ENCODE data around the gene VWC2.

VWC2 gene

GRCh38 chr7:49775065-49775948, 1.9 kb downstream of the VWC2 start:
- Mint-ChIP-seq H3K27ac (no peak overlapping the region), H3K27me3 (peaks cover 39% of the 10 kb centered on the region), H3K4me1 (peaks cover 8% of the 10 kb centered on the region), H3K9me3 (no peaks in the 10 kb centered on the region), H3K36me3 (no peaks in the 10 kb centered on the region), H3K4me3 (no peak overlapping the region)

GRCh38 chr7:49775949-49776443, 2.6 kb downstream of the VWC2 start:
- Mint-ChIP-seq H3K9me3 (no peaks in the 10 kb centered on the region), H3K36me3 (no peaks in the 10 kb centered on the region), H3K27me3 (peaks cover 38% of the 10 kb centered on the region), H3K4me3 (no peak overlapping the region), H3K4me1 (peaks cover 8% of the 10 kb centered on the region), H3K27ac (no peak overlapping the region)

DNA sequence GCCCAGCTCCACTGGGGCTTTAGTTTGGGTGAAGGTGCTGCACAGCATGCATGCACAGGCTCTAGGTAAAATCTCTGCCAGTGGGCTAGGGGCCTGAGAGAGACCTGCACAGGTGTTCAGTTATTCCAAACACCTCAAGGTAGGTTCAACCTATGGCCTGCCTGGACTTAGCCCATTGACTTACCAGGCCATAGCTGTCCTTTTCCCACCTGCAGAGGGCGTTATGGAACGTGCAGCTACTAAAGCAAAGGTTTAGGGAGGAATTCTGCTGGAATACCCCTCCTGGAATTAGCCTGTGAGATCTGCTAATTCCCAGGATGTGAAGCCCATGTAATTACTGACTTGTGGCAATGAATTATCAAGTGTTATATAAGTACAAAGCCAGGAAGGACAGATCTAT, 3.6 kb downstream of the VWC2 start:
- no peak overlapping the region for H3K4me3 Mint-ChIP-seq
- peaks cover 35% of the 10 kb centered on the region for H3K27me3 Mint-ChIP-seq
- no peaks in the 10 kb centered on the region for H3K36me3 Mint-ChIP-seq
- H3K4me1 Mint-ChIP-seq = peaks cover 8% of the 10 kb centered on the region
- H3K9me3 Mint-ChIP-seq = peaks cover 7% of the 10 kb centered on the region
- no peak overlapping the region for H3K27ac Mint-ChIP-seq

DNA sequence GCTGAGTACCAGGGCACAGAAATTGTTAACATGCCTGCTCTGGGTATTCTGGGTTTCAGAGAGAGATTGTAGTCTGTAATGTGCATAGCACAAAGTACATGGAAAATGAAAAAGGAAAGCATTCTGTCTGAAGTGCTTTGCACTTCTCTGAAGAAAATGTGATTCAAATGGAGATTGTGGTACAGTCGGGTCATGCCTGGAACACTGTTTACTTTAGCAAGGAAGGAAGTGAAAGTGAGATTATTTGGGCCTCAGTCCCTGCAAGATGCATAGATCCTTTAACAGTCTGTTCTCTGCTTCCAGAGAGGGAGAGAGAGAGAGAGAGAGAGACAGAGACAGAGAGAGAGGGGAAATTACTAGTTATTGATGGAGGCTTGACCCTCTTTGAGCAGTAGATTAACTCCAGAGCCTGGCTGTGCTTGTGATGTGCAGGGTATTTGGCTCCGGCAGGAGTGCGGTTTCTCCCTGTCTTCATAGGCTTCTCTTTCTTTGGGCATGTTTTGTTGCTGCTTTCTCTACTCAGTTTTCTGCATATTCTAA, 5.4 kb downstream of the VWC2 start:
- peaks cover 3% of the 10 kb centered on the region for H3K4me1 Mint-ChIP-seq
- no peak overlapping the region for H3K27ac Mint-ChIP-seq
- peaks cover 7% of the 10 kb centered on the region for H3K9me3 Mint-ChIP-seq
- H3K4me3 Mint-ChIP-seq = no peak overlapping the region
- peaks cover 28% of the 10 kb centered on the region for H3K27me3 Mint-ChIP-seq
- H3K36me3 Mint-ChIP-seq = no peaks in the 10 kb centered on the region

- Mint-ChIP-seq H3K4me3 (no peak overlapping the region), H3K27me3 (peaks cover 22% of the 10 kb centered on the region), H3K36me3 (no peaks in the 10 kb centered on the region), H3K27ac (no peak overlapping the region), H3K4me1 (peaks cover 3% of the 10 kb centered on the region), H3K9me3 (peaks cover 7% of the 10 kb centered on the region)
These were observed 7.5 kb downstream of the VWC2 start for GRCh38 chr7:49780953-49781352.

GRCh38 chr7:49781996-49782395, 8.6 kb downstream of the VWC2 start:
- Mint-ChIP-seq H3K27me3 (peaks cover 15% of the 10 kb centered on the region), H3K4me1 (no peaks in the 10 kb centered on the region), H3K36me3 (no peaks in the 10 kb centered on the region), H3K27ac (no peak overlapping the region), H3K9me3 (peaks cover 7% of the 10 kb centered on the region), H3K4me3 (no peak overlapping the region)

DNA sequence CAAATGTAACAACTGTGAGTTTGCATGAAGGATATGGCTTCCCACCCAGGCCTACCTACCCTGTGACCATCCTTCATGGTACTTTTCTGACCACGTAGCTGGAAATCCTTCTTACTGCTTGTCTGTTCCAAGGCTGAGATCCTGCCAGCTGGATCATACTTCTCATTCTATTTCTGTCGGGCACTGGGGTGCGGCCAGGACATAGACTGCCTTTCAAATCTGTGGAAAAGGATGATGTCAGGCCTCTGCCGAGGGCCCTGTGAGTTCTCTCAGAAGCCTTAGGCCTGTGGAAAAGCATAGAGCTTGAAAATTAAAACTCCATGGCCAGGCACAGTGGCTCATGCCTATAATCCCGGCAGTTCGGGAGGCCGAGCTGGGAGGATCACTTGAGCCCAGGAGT, 10.0 kb downstream of the VWC2 start:
- no peaks in the 10 kb centered on the region for H3K36me3 Mint-ChIP-seq
- H3K4me3 Mint-ChIP-seq = no peak overlapping the region
- H3K27ac Mint-ChIP-seq = no peak overlapping the region
- H3K27me3 Mint-ChIP-seq = peaks cover 10% of the 10 kb centered on the region
- H3K4me1 Mint-ChIP-seq = no peaks in the 10 kb centered on the region
- peaks cover 7% of the 10 kb centered on the region for H3K9me3 Mint-ChIP-seq

GRCh38 chr7:49787980-49788379, 14.5 kb downstream of the VWC2 start:
- Mint-ChIP-seq H3K9me3 (no peaks in the 10 kb centered on the region), H3K27me3 (no peaks in the 10 kb centered on the region), H3K4me3 (no peak overlapping the region), H3K4me1 (no peaks in the 10 kb centered on the region), H3K36me3 (no peaks in the 10 kb centered on the region), H3K27ac (no peak overlapping the region)

DNA sequence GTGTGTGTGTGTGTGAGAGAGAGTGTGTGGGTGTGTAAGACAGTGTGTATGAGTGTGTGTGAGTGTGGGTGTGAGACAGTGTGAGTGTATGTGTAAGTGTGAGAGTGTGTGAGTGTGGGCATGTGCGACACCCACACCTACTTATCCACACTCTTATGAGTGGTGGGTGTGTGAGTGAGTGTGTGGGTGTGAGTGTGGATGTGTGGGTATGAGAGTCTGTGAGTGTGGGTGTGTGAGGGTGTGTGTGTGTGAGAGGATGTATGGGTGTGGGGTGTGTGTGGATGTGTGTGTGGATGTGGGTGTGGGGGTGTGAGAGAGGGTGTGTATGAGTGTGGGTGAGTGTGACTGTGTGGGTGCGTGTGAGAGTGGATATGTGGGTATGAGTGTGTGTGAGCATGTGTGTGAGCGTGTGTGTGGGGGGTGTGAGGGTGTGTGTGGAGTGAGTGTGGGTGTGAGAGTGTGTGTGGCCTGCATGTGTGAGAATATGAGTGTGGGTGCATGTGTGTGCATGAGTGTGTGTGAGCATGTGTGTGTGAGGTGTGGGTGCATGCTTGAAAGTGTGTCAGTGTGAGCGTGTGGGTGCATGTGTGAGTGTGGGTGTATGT, 15.1 kb downstream of the VWC2 start:
- H3K27ac Mint-ChIP-seq = no peak overlapping the region
- no peaks in the 10 kb centered on the region for H3K9me3 Mint-ChIP-seq
- H3K4me3 Mint-ChIP-seq = no peak overlapping the region

DNA sequence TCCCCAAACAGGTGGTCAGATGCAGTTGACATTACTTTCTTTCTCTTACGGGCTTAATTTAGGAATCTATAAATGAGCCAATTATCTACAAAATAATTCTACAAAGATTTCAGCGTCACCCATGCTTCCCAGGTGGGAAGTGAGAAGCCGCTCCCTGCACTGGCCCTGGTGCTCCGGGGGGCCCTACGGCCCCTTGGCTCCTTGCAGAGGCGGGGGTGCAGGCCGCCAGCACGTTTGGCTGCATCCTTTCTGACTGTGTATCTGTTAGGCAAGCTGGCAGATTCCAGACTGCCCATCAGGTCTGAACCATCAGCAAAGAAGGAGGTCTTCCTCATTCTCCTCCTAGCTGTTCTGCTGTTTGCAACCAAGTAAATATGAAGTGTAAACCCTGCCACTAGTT, 16.3 kb downstream of the VWC2 start:
- H3K9me3 Mint-ChIP-seq = no peaks in the 10 kb centered on the region
- no peak overlapping the region for H3K27ac Mint-ChIP-seq
- H3K36me3 Mint-ChIP-seq = no peaks in the 10 kb centered on the region
- no peaks in the 10 kb centered on the region for H3K4me1 Mint-ChIP-seq
- H3K4me3 Mint-ChIP-seq = no peak overlapping the region
- H3K27me3 Mint-ChIP-seq = no peaks in the 10 kb centered on the region

More for the DNA sequence above, 15.1 kb downstream of the VWC2 start:
- Mint-ChIP-seq H3K4me1 (no peaks in the 10 kb centered on the region), H3K27me3 (no peaks in the 10 kb centered on the region), H3K36me3 (no peaks in the 10 kb centered on the region)

GRCh38 chr7:49790209-49790608, 16.8 kb downstream of the VWC2 start:
- Mint-ChIP-seq H3K9me3 (no peaks in the 10 kb centered on the region), H3K4me3 (no peak overlapping the region), H3K27me3 (no peaks in the 10 kb centered on the region), H3K27ac (no peak overlapping the region), H3K4me1 (no peaks in the 10 kb centered on the region), H3K36me3 (no peaks in the 10 kb centered on the region)

DNA sequence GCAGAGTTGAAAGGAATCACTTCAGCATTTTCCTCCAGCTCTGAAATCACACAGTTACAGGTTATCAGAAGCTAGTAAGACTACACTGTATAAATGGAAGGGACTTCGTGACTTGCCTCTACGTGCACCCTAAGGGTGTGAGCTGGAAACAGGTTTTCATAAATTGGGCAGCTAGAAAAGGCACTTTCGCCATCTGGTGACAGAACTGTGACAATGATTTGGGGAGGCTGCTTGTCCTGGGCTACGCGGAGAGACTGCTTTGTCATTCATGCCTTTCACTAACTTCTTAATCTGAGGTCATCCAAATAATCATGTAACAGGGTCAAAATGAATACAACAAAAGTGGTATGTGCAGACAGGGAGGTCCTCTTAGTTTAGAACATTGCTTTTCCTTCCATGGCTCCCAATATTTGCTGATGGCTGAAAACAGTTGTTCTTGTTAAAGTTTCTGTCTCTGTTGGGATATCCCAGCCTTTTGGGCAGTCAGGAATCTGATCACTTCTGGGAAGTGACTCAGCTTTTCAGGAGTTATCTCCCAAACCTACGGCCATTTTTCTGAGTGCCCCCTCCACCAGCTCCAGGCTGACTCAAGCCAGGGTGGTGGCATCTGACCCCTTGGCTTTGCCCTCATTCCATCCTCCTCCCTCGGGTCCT, 17.8 kb downstream of the VWC2 start:
- Mint-ChIP-seq H3K9me3 (no peaks in the 10 kb centered on the region), H3K4me1 (no peaks in the 10 kb centered on the region), H3K36me3 (no peaks in the 10 kb centered on the region), H3K27ac (no peak overlapping the region), H3K4me3 (no peak overlapping the region), H3K27me3 (no peaks in the 10 kb centered on the region)

DNA sequence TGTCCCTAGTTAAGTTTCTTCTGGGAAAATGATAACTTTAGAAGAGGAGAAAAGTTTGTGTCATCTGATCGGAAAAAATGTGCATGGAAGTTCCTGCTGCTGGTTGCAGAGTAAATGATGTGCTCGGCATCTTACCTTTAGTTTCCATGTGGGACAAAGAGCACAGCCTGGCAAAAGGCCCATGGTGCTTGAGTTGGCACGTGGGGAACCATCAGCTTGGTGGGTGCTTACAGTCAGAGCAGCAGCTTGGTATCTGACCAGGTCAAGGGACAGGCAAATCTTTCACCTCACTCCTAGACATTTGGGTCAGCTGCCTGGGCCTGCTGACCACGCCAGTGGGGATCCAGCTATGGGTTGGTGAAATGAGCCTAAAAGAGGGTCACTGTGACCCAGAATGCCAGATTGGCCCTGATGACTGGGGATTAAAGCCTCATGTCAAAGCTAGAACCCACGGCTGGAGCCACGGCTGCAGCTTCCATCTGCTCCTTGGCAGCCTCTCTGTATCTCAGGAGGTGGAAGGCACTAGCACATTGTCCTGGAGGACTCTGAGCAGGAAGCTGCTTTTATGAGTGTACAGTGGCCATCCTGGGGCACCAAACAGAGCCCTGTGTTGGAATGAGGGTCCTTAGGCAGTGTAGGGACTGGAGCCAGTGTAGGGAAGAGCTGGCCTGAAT, 24.7 kb downstream of the VWC2 start:
- no peaks in the 10 kb centered on the region for H3K9me3 Mint-ChIP-seq
- peaks cover 3% of the 10 kb centered on the region for H3K27me3 Mint-ChIP-seq
- H3K36me3 Mint-ChIP-seq = no peaks in the 10 kb centered on the region
- H3K4me3 Mint-ChIP-seq = no peak overlapping the region
- H3K4me1 Mint-ChIP-seq = no peaks in the 10 kb centered on the region
- H3K27ac Mint-ChIP-seq = no peak overlapping the region

- Mint-ChIP-seq H3K4me1 (no peaks in the 10 kb centered on the region), H3K4me3 (no peak overlapping the region), H3K27ac (no peak overlapping the region), H3K9me3 (no peaks in the 10 kb centered on the region), H3K36me3 (no peaks in the 10 kb centered on the region), H3K27me3 (peaks cover 8% of the 10 kb centered on the region)
These were observed 26.6 kb downstream of the VWC2 start for GRCh38 chr7:49800031-49800430.

- H3K27me3 Mint-ChIP-seq = peaks cover 10% of the 10 kb centered on the region
- H3K4me1 Mint-ChIP-seq = no peaks in the 10 kb centered on the region
- H3K36me3 Mint-ChIP-seq = no peaks in the 10 kb centered on the region
- H3K4me3 Mint-ChIP-seq = no peak overlapping the region
- H3K27ac Mint-ChIP-seq = no peak overlapping the region
- no peaks in the 10 kb centered on the region for H3K9me3 Mint-ChIP-seq
These were observed 29.2 kb downstream of the VWC2 start for GRCh38 chr7:49802600-49802999.

All from activated naive CD4-positive, alpha-beta T cell treated with anti-CD3 and anti-CD28 coated beads, Interleukin-2, amount 50 U/mL, for 24 hours (primary cell).